Activated B cell treated with CpG ODN at 0.5 μM for 24 hours (primary cell): ENCODE data around the gene RASD2. TPM values are rescaled to one million over a fixed set of nuclear protein-coding genes. Genes with fewer than 3 reads are reported as not detected.
"Not testable (repeated sequence)": the region's sequence is repeated elsewhere in the genome, so short reads cannot be mapped to it uniquely, and the experiment has no call there.

ENCODE experiments used
- ATAC-seq: fragments of 200-7000 bp; cut with Tn5 transposase; one replicate; pipeline ENCODE4 v1.10.0; 2021; ENCODE audit warnings: low read depth, mild to moderate bottlenecking, moderate library complexity
- CTCF ChIA-PET: fragments of 350-600 bp; sonication (Branson Sonifier 250); formaldehyde crosslinking; loops from one replicate; lab custom pipeline; 2021; ENCODE audit warnings: antibody characterized with exemption; lab: Charles Lee
- POLR2A ChIA-PET: fragments of 350-600 bp; sonication (Branson Sonifier 250); formaldehyde crosslinking; loops from one replicate; lab custom pipeline; 2021; ENCODE audit warnings: antibody characterized with exemption; lab: Charles Lee
- DNase-seq: peaks from one replicate; pipeline ENCODE4 v3.0.0; 2022
- H3K27ac Mint-ChIP-seq: one replicate; pipeline ENCODE4 v1.8.0; 2020; ENCODE audit warnings: mixed read lengths
- H3K27me3 Mint-ChIP-seq: one replicate; pipeline ENCODE4 v1.8.0; 2021; ENCODE audit warnings: mixed read lengths
- H3K36me3 Mint-ChIP-seq: one replicate; pipeline ENCODE4 v1.8.0; 2021; ENCODE audit warnings: low read depth, mixed read lengths
- H3K4me1 Mint-ChIP-seq: one replicate; pipeline ENCODE4 v1.8.0; 2021; ENCODE audit warnings: mixed read lengths
- H3K4me3 Mint-ChIP-seq: one replicate; pipeline ENCODE4 v1.8.0; 2020; ENCODE audit warnings: mild to moderate bottlenecking, mixed read lengths
- H3K9me3 Mint-ChIP-seq: one replicate; pipeline ENCODE4 v1.8.0; 2020; ENCODE audit warnings: mixed read lengths
- CTCF ChIP-seq: fragments of 200-600 bp; IDR thresholded peaks from one replicate; pipeline ENCODE4 v1.8.0; 2022; ENCODE audit warnings: antibody characterized with exemption, mild to moderate bottlenecking
- intact Hi-C: fragments of 100-400 bp; cut with micrococcal nuclease; formaldehyde crosslinking; loops from one replicate; pipeline ENCODE4 v1.15.1; 2024
- total RNA-seq: library from RNA; stranded (reverse); gene quantifications from 2 replicates; pipeline ENCODE4 v1.2.3, GENCODE V29; 2022

The RASD2 gene
- total RNA-seq, 1 donor from 2014 or later, result not detected

DNA sequence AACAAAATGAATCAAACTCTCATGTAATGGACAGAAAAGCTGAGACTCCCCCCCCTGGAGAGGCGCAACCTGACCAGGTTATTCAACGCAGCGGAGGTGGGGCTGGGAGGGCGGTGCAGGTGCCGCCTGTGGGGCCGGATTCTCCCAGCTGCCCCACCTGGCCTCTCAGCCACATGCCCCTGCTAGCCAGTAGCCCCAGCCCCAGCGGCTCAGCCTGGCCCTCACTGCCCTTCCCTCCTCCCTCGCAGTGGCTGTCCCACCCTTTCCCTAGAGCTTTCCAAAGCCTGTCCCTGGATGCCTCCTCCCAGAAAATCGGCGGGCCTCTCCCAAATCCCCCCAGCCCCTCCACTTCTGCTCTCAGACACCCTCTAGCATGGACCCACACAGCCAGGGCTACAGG lies 31.2 kb upstream of the RASD2 start:
- intact Hi-C loops, result no loop called here
- POLR2A ChIA-PET, result no interaction called here

DNA sequence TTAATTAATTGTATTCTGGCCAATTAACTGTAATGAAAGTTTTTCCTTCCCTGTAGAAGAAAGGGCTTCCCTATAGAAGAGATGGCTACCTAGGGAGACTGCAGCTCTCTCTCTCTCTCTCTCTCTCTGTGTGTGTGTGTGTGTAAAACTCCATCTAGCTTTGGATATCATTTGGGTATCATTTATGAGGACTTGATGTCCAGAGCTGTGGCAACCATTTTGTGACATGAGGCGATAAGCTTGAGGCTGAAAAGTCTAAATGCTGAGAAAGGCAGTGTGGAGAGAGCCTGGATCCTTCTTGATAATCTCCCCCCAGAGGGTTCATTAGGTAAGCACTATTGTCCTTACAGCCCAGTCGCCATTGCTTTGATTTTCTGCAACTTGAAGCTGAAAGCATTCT lies 30.7 kb upstream of the RASD2 start:
- Mint-ChIP-seq H3K36me3 (no peaks in the 10 kb centered on the region), H3K27ac (no peak overlapping the region), H3K9me3 (no peaks in the 10 kb centered on the region), H3K4me3 (no peak overlapping the region), H3K27me3 (peaks cover 32% of the 10 kb centered on the region), H3K4me1 (no peaks in the 10 kb centered on the region)
- TF ChIP-seq CTCF, result no peak
- POLR2A ChIA-PET, result no interaction called here
- CTCF ChIA-PET, result no interaction called here
- intact Hi-C loops, result no loop called here
- DNase-seq (no peak), ATAC-seq (no peak)

More for the DNA sequence above, 31.2 kb upstream of the RASD2 start:
- no peak for ATAC-seq
- Mint-ChIP-seq H3K27me3 (peaks cover 32% of the 10 kb centered on the region), H3K36me3 (no peaks in the 10 kb centered on the region), H3K9me3 (no peaks in the 10 kb centered on the region), H3K4me3 (no peak overlapping the region), H3K27ac (no peak overlapping the region), H3K4me1 (no peaks in the 10 kb centered on the region)
- no peak for TF ChIP-seq CTCF
- DNase-seq, result no peak
- CTCF ChIA-PET, result no interaction called here

GRCh38 chr22:35510481-35510934 lies 30.1 kb upstream of the RASD2 start:
- Mint-ChIP-seq H3K4me1 (no peaks in the 10 kb centered on the region), H3K9me3 (no peaks in the 10 kb centered on the region), H3K27me3 (peaks cover 32% of the 10 kb centered on the region), H3K4me3 (no peak overlapping the region), H3K36me3 (no peaks in the 10 kb centered on the region), H3K27ac (no peak overlapping the region)
- CTCF ChIA-PET, result no interaction called here
- POLR2A ChIA-PET, result no interaction called here
- TF ChIP-seq CTCF, result no peak
- no peak for DNase-seq
- ATAC-seq, result no peak
- intact Hi-C loops, result no loop called here

DNA sequence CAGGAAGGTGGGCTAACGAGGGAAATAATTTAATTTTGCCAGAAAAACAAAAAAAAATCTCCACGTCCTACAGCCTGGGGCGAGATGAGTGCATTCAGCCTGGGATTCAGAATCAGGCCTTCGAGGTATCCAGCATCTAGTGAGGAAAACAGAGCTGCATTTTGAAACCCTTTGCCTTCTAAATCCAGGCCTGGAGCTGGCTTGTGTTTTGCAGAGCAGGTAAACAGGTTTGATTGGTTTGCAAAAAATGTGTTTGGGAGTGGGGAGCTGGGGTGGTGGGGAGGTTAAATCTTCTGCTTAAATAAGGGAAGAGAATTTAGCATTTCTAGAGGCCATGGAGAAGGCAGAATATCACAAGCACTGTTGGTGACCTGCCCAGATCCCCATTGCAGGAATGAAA lies 29.7 kb upstream of the RASD2 start:
- intact Hi-C loops, result no loop called here
- no peak for ATAC-seq
- H3K27me3 Mint-ChIP-seq, result peaks cover 32% of the 10 kb centered on the region
- POLR2A ChIA-PET, result no interaction called here
- H3K4me1 Mint-ChIP-seq, result no peaks in the 10 kb centered on the region
- no peak overlapping the region for H3K4me3 Mint-ChIP-seq
- TF ChIP-seq CTCF, result no peak
- H3K27ac Mint-ChIP-seq, result no peak overlapping the region
- H3K36me3 Mint-ChIP-seq, result no peaks in the 10 kb centered on the region
- no peaks in the 10 kb centered on the region for H3K9me3 Mint-ChIP-seq
- DNase-seq, result no peak
- CTCF ChIA-PET, result no interaction called here

DNA sequence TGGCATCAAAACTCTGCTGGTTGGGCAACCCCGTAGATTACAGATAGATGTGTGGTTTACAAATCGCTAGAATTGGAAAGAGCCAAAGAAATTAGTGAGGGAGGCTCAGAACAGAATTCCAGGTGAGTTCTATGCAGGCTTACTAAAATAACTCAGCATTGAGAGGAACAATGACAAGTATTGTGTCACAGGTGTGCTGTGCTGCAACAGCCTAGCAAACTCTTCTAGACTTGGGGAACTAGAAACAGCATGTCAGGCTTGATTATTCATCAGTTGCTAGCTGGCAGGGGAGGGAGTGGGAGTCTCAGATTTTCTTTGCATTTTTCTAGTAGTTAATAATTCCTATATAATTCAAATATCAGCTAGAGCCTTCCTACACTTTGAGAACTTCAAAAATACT lies 26.3 kb upstream of the RASD2 start:
- no peak for ATAC-seq
- intact Hi-C loops, result no loop called here
- TF ChIP-seq CTCF, result no peak
- Mint-ChIP-seq H3K27me3 (peaks cover 36% of the 10 kb centered on the region), H3K36me3 (no peaks in the 10 kb centered on the region), H3K4me3 (no peak overlapping the region), H3K4me1 (no peaks in the 10 kb centered on the region), H3K27ac (no peak overlapping the region), H3K9me3 (no peaks in the 10 kb centered on the region)
- DNase-seq, result no peak
- POLR2A ChIA-PET, result no interaction called here
- CTCF ChIA-PET, result no interaction called here

DNA sequence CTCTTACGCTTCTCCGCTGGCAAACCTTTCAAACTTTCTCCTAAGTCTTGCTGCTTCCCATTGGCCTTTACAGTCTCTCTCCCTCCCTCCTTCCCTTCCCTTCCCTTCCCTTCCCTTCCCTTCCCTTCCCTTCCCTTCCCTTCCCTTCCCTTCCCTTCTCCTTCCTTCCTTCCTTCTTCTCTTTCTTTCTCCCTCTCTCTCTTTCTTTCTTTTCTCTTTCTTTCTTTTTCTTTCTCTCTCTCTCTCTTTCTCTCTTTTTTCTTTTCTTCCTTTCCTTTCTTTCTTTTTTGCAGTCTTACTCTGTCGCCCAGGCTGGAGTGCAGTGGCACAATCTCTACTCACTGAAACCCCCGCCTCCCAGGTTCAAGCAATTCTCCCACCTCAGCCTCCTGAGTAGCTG lies 24.7 kb upstream of the RASD2 start:
- H3K9me3 Mint-ChIP-seq, intact Hi-C loops, ATAC-seq, CTCF ChIA-PET, H3K4me3 Mint-ChIP-seq, DNase-seq, H3K27ac Mint-ChIP-seq, POLR2A ChIA-PET, H3K4me1 Mint-ChIP-seq, H3K36me3 Mint-ChIP-seq: not testable (repeated sequence)
- H3K27me3 Mint-ChIP-seq, result peaks cover 31% of the 10 kb centered on the region
